Keratinocyte (primary cell): ENCODE measurements around the gene EXOSC9. TPM values are rescaled to one million over a fixed set of nuclear protein-coding genes. Genes with fewer than 3 reads are reported as not detected.

Experiments
- DNase-seq: peaks from one replicate; pipeline ENCODE4 v3.0.0-alpha.2; 2011; ENCODE audit warnings: low read depth, missing footprints, low spot score
- FAIRE-seq: peaks from 2 replicates; lab custom pipeline; 2011; peaks lifted over from hg19 to GRCh38; lab: Jason Lieb, UNC
- H2AFZ ChIP-seq: 2 replicates; pipeline ENCODE4 v1.6.0; 2012; ENCODE audit warnings: low read length, control low read depth, inconsistent platforms; ENCODE audit not compliant: control insufficient read depth
- H3K27ac ChIP-seq: 2 replicates; pipeline ENCODE4 v1.5.1; 2011; ENCODE audit warnings: low read length; ENCODE audit not compliant: control insufficient read depth, insufficient read depth
- H3K27me3 ChIP-seq: 3 replicates; pipeline ENCODE4 v1.6.0; 2011; ENCODE audit warnings: low read length; ENCODE audit not compliant: control insufficient read depth, insufficient read depth; ENCODE audit errors: extremely low read depth
- H3K36me3 ChIP-seq, 2 experiments: 2 replicates in 1 of 2; 3 replicates in 1 of 2; pipeline ENCODE4 v1.5.1; 2011; ENCODE audit warnings: low read length in 2 of 2, mild to moderate bottlenecking in 1 of 2; ENCODE audit not compliant: control insufficient read depth in 2 of 2, insufficient read depth in 2 of 2; ENCODE audit errors: extremely low read depth in 1 of 2
- H3K4me1 ChIP-seq: 3 replicates; pipeline ENCODE4 v1.5.1; 2011; ENCODE audit warnings: low read length; ENCODE audit not compliant: control insufficient read depth, insufficient read depth; ENCODE audit errors: extremely low read depth
- H3K4me2 ChIP-seq: 3 replicates; pipeline ENCODE4 v1.6.0; 2011; ENCODE audit warnings: low read depth, low read length; ENCODE audit not compliant: control insufficient read depth, insufficient read depth; ENCODE audit errors: extremely low read depth
- H3K4me3 ChIP-seq, 3 experiments: fragments of 200-600 bp in 1 of 3; sonication (generic) in 1 of 3; 2 replicates in 2 of 3; 3 replicates in 1 of 3; pipeline ENCODE4 v1.5.1; 2011 to 2016; ENCODE audit warnings: low read length in 3 of 3, mild to moderate bottlenecking in 3 of 3, control low read depth in 2 of 3, inconsistent platforms in 1 of 3, low read depth in 1 of 3, mixed read lengths in 1 of 3, mixed run types in 1 of 3, moderate library complexity in 1 of 3; ENCODE audit not compliant: control insufficient read depth in 2 of 3, insufficient read depth in 2 of 3; ENCODE audit errors: extremely low read depth in 1 of 3
- H3K79me2 ChIP-seq: 2 replicates; pipeline ENCODE4 v1.6.0; 2012; ENCODE audit warnings: low read length; ENCODE audit not compliant: control insufficient read depth, insufficient read depth
- H3K9ac ChIP-seq: 3 replicates; pipeline ENCODE4 v1.6.0; 2011; ENCODE audit warnings: low read length; ENCODE audit not compliant: control insufficient read depth, insufficient read depth; ENCODE audit errors: extremely low read depth
- H3K9me1 ChIP-seq: 3 replicates; pipeline ENCODE4 v1.6.0; 2011; ENCODE audit warnings: low read length; ENCODE audit not compliant: control insufficient read depth, insufficient read depth; ENCODE audit errors: extremely low read depth
- H3K9me3 ChIP-seq: 2 replicates; pipeline ENCODE4 v1.5.1; 2012; ENCODE audit warnings: low read depth, low read length; ENCODE audit not compliant: control insufficient read depth
- H4K20me1 ChIP-seq: 3 replicates; pipeline ENCODE4 v1.6.0; 2011; ENCODE audit warnings: low read length; ENCODE audit not compliant: control insufficient read depth, insufficient read depth; ENCODE audit errors: extremely low read depth
- CTCF ChIP-seq, 3 experiments: IDR thresholded peaks in 1 of 3; conservative IDR thresholded peaks in 1 of 3; optimal IDR thresholded peaks in 1 of 3; 2 replicates in 2 of 3; 3 replicates in 1 of 3; pipeline versions ENCODE3 to v1.5.1; 2011; ENCODE audit warnings: low read length in 3 of 3, mild to moderate bottlenecking in 3 of 3, moderate library complexity in 2 of 3, control low read depth in 1 of 3, inconsistent platforms in 1 of 3; ENCODE audit not compliant: insufficient read depth in 2 of 3; ENCODE audit errors: extremely low read depth in 1 of 3
- EZH2 ChIP-seq: IDR thresholded peaks from one replicate; pipeline ENCODE4 v1.6.1; 2012; ENCODE audit warnings: inconsistent platforms, mild to moderate bottlenecking, low read length, moderate library complexity
- dilution Hi-C: fragments of 300-500 bp; cut with MboI; formaldehyde crosslinking; loops from one replicate; pipeline ENCODE4 v1.7.0; 2020; ENCODE audit warnings: low sequenced_read_pairs; ENCODE audit not compliant: extremely low pct_ligation_motif_present
- polyA plus RNA-seq, 5 experiments: library from polyadenylated mRNA; depleted of rRNA in 3 of 5; stranded (reverse) in 3 of 5; stranded (forward) in 1 of 5; unstranded in 1 of 5; fragments of >200 nt; gene quantifications; 1 replicate in 1 of 5; 2 replicates in 3 of 5; 3 replicates in 1 of 5; pipeline versions ENCODE4 v1.2.1 to v1.2.3, GENCODE V29; 2011 to 2012; ENCODE audit warnings: missing spikeins in 2 of 5, low read depth in 1 of 5, low replicate concordance in 1 of 5

The EXOSC9 gene
- polyA plus RNA-seq, 1 donor (not counting 4 experiments of a cell fraction or from before 2014, with no cell fraction given): 35.4 TPM

- no peak overlapping the region for H3K27ac ChIP-seq
- DNase-seq (no peak), FAIRE-seq (no peak)
- no peaks in the 10 kb centered on the region for H3K9me1 ChIP-seq
- no peak for TF ChIP-seq EZH2
- TF ChIP-seq CTCF (optimal IDR thresholded peaks at IDR 0.05 in 1 of 3, IDR thresholded peaks at IDR 0.05 in 1 of 3, conservative IDR thresholded peaks at IDR 0.05 in 1 of 3; ENCODE audit: extremely low read depth in 1 of 3, insufficient read depth in 2 of 3, low read length in 3 of 3): no peak
- H3K36me3 ChIP-seq: no peaks in the 10 kb centered on the region
- dilution Hi-C loops: no loop called here
- no peak overlapping the region for H2AFZ ChIP-seq
- H3K4me3 ChIP-seq: no peak overlapping the region
- no peak overlapping the region for H3K9ac ChIP-seq
- no peaks in the 10 kb centered on the region for H3K79me2 ChIP-seq
- peaks cover 3% of the 10 kb centered on the region for H3K27me3 ChIP-seq
- H4K20me1 ChIP-seq: no peaks in the 10 kb centered on the region
- no peaks in the 10 kb centered on the region for H3K4me1 ChIP-seq
- H3K4me2 ChIP-seq: no peak overlapping the region
- no peaks in the 10 kb centered on the region for H3K9me3 ChIP-seq
Measured at GRCh38 chr4:121771869-121772268, 29.3 kb upstream of the EXOSC9 start.

GRCh38 chr4:121773883-121774282 is 27.2 kb upstream of the EXOSC9 start:
- no peaks in the 10 kb centered on the region for H4K20me1 ChIP-seq
- H2AFZ ChIP-seq: no peak overlapping the region
- no peaks in the 10 kb centered on the region for H3K79me2 ChIP-seq
- dilution Hi-C loops: no loop called here
- no peak overlapping the region for H3K4me2 ChIP-seq
- H3K9me3 ChIP-seq: no peaks in the 10 kb centered on the region
- FAIRE-seq (no peak), DNase-seq (no peak)
- H3K27ac ChIP-seq: no peak overlapping the region
- no peaks in the 10 kb centered on the region for H3K36me3 ChIP-seq
- no peak overlapping the region for H3K9ac ChIP-seq
- peaks cover 3% of the 10 kb centered on the region for H3K27me3 ChIP-seq
- TF ChIP-seq CTCF (optimal IDR thresholded peaks at IDR 0.05 in 1 of 3, IDR thresholded peaks at IDR 0.05 in 1 of 3, conservative IDR thresholded peaks at IDR 0.05 in 1 of 3; ENCODE audit: extremely low read depth in 1 of 3, insufficient read depth in 2 of 3, low read length in 3 of 3) (no peak), EZH2 (no peak)
- no peaks in the 10 kb centered on the region for H3K4me1 ChIP-seq
- H3K9me1 ChIP-seq: no peaks in the 10 kb centered on the region
- H3K4me3 ChIP-seq: no peak overlapping the region
